Superior temporal gyrus (tissue), 1 donor: ENCODE results near the gene ADGRF1.
"Not testable (repeated sequence)": the region's sequence is repeated elsewhere in the genome, so short reads cannot be mapped to it uniquely, and the experiment has no call there.

Source experiments
- DNase-seq: peaks from one replicate; pipeline ENCODE4 v3.0.0-alpha.2; 2016; ENCODE audit errors: extremely low spot score

ADGRF1 gene

DNA sequence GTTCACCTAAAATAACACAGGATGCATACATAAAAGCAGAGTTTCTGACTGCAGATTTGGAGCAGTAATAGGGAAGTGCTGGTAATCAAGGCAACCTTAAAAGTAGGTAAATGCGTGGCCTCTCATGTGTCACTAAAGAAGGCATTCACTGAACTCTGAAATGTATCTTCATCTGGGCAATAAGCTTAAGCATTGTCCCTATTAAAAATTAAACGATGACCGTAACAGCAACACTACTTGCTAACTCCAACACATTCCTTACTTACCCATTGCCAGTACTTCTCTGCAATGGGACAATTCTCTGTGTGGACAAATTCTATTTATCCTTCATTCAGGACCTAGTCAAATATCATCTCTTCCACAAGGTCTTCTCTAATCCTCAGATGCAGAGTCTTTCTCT, 19.9 kb downstream of the ADGRF1 start:
- no peak for DNase-seq

DNA sequence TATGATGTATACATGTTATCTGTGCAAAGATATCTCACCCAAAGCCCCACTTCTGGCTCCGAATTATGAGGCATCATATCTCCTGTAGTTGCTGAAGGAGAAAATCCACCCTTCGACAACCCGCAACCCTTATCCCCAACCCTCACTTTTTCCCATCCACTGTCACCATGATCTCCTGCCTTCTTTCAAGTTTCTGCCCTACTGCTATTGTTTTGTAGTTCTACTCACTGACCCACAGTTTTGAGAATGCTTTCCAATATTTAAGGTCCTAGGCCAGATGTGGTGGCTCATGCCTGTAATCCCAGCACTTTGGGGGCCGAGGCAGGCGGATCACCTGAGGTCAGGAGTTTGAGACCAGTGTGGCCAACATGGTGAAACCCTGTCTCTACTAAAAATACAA, 22.2 kb downstream of the ADGRF1 start:
- no peak for DNase-seq

DNA sequence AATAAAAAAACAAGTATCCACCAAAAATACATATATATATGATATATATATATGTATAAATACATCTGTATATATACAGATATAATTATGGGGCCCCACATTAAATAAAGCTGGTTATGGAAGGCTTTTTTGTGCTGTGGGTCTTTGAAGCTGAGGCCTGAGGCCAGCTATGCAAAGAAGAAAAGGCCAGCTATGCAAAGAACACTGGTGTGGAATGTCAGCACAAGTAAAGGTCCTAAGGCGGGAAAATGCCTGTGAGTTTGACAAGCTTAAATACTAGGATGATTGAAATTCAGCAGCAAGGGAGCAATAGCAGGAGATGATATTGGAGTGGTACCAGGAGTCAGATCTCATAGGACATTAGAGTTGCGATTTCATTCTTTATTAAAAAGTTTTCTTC, 25.2 kb downstream of the ADGRF1 start:
- DNase-seq, result no peak

DNA sequence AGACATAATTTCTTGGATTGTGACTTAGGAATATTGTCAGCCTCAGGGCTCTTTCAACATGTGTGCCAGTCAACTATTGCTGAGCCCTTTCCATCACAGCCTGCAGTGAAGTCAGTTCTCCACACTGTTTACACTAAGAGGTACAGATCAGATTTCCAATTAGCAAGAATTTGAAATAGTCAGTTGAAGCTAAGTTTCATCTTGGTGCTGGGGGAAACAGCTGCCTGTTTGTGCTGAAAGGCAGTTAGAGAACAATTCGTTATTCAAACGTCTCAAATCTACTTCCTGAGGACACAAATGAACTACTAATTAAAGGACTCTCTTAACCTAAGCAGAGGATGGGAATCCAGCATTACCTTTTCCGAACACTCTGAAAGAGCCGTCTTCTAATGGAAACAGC, 25.9 kb downstream of the ADGRF1 start:
- no peak for DNase-seq

DNA sequence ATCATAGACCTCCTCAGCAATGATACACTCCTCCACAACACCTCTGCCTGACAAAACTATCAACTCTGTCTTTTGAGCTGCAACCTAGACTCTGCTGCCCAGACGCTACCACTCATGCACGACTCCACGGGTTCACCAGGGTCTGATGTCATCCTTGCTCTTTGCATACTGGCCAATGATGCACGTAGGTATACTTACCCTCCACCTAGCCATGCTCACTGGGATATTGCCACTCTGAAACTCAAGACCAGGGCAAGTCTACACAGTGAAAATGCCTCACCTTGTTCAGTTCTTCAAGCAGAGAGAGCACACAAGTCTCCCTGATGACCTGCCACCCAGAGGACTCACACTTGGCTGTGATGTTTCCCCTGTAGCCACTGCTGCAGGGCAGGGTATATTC, 27.7 kb downstream of the ADGRF1 start:
- no peak for DNase-seq

DNA sequence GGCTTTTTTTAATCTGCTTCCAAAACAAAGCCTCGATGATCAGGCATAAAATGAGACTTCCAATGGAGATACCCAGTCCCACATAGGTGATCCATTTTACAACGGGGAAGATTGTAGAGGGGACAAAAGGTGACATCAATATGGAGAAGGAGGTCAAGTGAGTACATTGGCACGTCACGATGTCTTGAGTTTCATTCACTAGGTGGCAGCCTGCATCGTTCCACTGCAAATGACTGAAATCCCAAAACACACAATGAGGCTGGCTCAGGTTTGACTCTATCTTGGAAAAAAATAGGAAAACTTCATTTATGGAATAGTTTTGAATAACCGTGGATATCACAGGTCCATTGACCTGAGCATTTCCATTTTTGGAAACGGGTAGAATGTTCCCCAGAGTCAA, 32.5 kb downstream of the ADGRF1 start:
- DNase-seq, result no peak

DNA sequence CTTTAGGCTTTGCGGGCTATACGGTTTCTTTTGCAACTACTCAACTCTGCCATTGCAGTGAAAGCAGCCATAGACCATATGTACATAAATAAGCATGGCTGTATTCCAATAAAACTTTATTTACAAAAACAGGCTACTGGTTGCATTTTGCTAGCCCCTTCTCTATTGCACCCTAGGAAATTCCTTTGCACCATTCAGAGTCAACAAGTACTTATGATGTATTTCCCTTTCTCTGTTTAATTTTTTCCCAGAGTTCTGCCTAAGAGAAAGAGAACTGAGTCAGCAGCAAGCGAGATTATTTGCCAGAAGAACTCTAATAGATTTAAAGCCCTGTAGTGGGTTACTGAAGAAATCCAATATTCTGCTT, 33.8 kb downstream of the ADGRF1 start:
- DNase-seq, result no peak

DNA sequence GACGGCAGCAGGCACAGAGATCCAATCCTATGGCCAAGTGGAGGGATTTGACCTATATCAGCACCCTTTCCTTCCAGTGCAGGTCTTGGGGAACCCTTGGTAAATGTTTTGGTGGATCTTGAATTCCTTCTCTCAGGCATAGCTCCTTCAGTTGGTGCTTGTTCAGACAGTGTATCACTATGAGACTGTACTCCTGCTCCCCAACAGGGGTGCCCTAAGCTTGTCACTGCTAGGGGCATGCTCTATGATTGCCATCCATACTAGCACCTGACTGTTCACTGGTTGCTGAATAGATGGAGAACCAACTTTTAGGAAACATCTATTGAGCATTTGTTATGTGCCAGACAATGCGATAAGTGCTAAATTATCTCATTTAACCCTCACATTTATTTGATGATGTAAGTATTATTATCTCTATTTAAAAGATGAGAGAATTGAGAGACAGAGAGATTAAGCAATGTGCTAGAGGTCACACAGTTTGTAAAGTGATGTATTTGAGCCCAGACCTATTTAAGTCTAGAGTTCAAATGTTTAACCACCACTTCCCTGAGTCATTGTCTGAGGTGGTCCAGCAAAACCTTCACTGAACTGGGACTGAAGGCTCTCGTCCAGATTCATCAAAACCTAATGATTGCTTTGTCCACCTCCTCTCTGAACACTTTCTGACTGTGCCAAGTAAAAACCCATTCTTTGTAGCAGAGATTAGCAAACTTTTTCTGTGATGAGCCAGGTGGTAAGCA, 34.3 kb downstream of the ADGRF1 start:
- no peak for DNase-seq

DNA sequence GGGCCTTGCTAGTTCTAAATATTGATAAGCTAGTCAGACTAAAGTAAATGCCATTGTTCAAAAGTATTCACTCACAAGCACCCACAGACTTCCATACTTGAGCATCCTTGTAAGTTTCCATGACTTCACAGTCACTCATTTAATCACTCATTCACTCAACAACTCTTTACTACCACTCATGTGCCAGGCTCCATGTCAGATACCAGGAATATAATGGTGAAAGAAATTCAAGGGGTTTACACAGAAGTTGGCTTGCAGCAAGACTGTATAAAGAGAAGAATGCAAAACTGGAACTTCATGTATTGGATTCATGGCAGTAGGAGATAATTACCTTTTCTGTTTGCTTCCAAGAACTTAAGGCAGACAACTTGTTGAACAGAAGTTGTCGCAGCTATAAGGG, 36.6 kb downstream of the ADGRF1 start:
- no peak for DNase-seq

DNA sequence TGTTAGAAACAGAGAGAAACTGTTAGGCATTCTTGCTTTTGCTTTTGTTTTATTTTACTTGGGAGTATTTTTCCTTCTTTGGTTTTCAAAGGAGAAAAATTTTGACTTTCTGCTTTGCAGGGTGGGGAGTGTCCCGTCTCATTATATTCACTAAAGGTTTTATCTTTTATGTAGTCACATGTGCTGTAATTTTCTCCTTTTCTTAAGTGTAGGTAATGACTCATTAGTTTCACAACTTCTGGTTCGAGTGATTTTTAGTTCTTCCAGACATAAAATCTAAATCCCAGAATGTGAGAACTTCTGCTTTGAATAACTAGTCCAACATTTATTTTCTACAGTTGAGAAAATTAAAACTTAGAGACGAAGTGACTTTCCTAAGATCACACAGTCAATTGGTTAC, 37.7 kb downstream of the ADGRF1 start:
- peak; percentile 26 for DNase-seq

DNA sequence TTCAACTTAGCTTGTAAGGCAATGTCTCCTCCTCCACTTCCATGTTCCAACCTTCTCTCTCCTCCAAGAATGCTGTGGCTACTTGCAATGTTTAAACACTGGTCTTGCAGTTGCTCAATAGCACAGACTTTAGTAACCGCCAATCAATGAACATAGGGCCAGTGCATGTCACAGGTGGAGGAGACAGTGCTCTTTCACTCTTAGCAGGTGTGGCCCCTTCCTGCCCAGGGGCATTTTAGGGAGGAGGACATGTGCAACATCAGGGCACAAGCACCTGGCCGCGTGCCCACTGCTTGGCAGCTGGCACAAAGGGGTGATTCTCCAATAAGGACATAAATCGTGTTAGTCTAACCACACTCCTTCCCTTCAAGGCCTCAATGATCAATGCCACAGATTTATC, 41.3 kb downstream of the ADGRF1 start:
- no peak for DNase-seq

DNA sequence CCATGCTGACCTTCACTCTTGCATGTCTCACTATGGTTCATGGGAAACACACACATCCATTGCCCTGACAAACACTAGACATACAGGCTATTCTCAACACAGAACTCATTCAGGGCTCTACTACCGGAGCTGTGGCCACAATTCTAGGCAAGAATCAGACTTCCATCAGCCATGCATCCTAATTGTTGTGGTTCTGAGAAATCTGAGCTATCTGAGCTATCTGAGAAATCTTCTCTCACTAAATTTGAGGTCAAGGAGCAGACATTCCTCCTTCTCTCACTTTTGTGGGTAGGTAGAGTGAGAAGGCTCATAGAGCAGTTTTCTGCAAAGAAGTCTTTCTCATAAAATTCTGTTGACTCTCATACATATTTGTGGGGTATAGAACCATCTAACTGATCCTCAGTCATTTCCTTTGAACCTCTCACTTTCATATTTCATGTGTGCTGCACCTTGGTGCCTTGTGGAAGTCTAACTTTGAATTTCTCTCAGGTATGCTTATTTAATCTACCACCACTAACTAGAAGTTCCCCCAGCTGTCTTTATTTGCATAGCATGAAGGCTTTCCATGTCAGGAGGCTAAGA, 43.6 kb downstream of the ADGRF1 start:
- DNase-seq, result no peak

DNA sequence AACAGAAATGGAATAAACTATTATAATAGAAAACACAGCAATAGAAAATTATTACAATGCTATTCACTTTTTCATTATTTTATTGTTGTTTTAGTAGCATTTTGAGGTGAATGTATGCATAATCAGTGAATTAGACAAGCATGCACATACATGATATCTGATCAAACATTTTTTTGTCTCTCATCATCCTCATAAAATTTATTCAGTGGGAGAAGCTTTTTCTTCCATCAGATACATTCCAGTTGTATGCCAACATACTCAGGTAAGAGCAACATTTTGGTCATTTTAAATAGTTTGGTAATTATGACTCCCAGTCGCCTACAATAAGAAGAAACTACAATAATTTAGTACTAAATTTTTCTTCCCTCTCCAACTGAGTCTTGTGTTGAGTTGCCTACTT, 44.5 kb downstream of the ADGRF1 start:
- DNase-seq, result no peak

DNA sequence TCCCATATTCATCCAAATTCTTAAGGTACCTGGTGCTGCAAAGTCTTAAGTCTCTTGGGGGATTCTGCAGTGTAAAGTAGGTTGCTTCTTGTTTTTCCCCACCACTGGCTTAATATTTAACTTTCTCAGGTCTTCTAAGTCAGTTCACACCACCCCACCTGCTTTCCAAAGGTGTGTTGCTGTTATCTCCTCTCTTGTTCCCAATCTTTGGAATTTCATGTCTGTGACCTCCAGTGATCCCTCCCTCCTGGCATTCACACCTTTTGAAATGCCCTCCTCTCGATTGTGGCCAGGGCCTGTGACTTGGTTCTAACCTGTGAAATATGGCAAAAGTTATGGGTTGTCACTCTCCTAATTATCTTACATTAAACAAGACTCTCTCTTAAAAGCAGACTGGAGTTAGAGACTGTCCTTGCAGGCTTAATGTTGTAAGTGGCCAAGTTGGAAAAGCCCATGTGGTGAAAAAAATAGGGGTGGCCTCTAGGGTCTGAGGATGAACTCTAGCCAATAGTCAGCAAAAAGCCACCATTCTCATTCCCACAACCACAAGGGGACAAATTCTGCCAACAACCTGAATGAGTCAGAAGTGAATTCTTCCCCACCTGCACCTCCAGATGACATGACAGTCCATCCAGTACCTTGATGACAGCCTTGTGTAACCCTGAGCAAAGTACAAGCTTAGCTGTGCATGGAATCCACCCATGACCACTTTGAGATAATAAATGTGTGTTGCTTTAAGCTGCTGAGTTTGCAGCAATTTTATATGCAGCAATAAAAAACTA, 45.1 kb downstream of the ADGRF1 start:
- no peak for DNase-seq

DNA sequence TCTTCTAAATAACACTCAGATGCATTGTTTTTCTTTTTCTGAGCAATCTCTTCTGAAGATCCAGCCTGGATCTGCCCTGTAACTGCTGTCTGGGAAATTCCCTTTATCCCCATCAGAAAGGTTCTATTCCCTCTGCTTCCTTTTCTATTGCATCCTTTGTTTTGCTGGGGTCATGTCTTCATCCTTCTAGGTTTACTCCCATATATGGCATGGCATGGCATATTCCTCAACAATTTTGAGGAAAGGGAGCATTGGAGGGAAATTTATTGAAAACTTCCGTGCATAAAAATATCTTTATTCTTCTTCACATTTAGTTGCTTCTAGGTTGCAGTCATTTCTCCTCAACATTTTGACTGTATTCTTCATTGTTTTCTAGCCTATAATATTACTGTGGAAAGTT, 47.2 kb downstream of the ADGRF1 start:
- DNase-seq, result no peak

DNA sequence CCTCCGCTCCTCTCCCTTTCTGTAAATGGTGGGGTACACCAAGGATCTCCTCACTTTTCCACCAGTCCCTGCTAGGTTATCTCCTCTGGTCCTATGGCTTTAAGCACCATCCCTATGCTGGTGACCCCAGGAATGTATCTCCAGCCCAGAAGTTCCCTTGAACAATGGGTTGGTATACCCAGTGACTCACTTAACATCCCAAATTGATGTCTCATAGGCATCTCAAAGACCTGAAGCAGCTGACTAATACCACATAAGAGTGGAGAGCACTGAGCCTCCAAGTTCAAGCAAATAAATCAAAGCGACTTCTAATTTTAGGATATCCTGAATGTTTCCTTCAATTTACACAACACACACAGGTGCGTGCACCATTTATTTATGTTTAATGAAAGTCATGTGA, 48.3 kb downstream of the ADGRF1 start:
- DNase-seq, result no peak

DNA sequence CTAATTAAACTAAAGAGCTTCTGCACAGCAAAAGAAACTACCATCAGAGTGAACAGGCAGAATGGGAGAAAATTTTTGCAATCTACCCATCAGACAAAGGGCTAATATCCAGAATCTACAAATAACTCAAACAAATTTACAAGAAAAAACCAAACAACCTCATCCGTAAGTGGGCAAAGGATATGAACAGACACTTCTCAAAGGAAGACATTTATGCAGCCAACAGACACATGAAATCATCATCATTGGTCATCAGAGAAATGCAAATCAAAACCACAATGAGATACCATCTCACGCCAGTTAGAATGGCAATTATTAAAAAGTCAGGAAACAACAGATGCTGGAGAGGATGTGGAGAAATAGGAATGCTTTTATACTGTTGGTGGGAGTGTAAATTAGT, 49.7 kb downstream of the ADGRF1 start:
- not testable (repeated sequence) for DNase-seq

DNA sequence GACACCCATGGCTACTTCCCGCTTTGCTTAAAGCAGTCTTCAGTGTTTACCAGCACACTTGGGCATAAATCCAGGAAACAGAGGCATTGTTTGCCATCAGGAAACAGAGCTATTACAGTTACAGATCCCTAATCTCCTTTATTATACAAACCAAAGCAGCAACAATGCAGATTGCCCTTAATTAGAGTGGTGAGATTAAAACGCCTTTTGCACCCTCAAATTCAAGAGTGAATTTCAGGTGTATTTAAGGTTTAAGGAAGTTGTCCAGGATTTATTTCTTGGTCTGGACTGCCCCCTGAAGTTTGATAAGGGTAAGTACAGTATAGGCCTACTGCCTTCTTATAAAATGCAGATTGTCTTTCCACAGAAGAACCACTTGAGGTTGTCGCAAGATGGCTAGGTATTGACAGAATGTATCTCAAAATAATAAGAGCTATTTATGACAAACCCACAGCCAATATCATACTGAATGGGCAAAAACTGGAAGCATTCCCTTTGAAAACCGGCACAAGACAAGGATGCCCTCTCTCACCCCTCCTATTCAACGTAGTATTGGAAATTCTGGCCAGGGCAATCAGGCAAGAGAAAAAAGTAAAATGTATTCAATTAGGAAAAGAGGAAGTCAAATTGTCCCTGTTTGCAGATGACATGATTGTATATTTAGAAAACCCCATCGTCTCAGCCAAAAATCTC, 51.2 kb downstream of the ADGRF1 start:
- peak; percentile 72 for DNase-seq

DNA sequence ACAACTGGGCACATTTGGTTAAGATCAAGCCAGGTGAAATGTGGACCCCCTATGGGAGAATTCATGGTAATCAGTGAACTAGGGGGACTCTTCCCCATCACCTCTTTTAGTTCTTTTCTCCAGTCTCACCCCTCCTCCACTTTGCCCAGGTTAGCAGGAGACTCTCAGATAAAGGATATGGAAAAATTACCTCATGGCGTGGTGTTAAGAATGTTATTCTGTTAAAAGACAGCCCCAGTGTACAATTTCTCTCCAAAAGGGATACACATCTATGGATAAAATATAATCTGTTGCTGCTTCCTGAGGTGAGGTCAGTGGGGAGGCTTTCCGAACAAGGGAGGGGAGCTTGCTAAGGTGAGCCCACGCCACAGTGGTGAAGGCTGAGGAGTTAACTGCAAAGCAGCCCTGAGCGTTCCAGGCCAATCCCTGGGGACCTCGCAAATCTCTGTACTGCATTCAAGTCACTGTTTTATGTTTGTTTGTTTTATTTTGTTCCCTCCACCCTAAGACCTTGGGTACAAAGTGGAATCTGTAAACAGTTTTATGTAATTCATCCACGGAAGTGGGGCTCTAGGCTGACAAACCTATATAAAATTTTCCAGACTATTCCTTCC, 52.0 kb downstream of the ADGRF1 start:
- no peak for DNase-seq

DNA sequence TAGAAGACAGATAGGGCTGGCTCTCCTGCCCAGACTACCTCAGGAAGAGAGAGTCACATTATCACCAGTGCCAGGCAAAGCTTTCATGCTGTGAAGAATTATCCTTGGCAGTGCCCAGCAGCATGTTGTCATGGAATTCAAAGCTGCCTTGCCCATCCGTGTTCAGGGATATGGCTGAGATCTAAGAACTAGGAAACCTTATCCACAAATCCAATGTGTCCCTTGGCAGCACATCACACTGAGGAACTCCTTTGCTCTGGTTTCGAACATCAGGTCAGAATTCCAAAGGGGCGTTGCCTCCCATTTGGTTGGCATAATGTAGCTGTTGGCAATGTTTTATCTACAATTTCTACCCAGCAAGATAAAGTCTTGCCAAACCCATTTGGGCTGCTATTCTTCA, 52.7 kb downstream of the ADGRF1 start:
- DNase-seq, result no peak

DNA sequence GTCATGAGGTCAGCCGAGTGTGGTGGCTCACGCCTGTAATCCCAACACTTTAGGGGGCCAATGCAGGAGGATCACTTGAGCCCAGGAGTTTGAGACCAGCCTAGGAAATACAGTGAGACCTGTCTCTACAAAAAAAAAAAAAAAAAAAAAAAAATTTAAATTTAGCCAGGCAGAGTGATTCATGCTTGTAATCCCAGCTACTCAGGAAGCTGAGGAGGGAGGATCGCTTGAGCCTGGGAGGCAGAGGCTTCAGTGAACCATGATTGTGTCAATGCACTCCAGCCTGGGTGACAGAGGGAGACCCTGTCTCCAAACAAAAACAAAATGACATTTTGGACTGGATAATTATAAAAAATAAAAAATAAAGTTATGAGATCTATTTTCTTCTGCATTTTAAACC, 56.2 kb downstream of the ADGRF1 start:
- DNase-seq, result no peak

DNA sequence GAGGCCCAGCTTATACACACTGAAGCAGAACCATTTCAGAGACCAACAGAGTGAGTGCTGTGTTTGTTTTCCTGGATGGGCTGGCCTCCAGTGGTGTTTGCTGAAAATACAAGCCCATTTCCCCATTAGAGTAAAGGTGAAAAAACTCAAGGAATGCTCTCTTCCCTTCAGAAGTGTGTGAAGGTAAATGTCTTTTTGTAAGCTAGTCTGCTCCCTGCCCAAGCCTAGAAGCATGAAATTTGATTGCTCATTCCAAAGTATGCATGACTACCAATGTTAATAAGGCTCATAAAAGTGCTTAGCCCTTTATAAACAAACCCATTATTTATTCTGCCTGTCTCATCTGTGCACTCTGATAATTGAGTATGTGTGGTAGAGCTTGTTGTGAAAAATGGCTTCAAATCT, 59.1 kb downstream of the ADGRF1 start:
- DNase-seq, result no peak
